Stimulated activated CD4-positive, alpha-beta T cell treated with anti-CD3 and anti-CD28 coated beads, Interleukin-2, amount 100 ng/mL, for 4 hours (primary cell): ENCODE results near the gene CFAP299.
"Not testable (repeated sequence)": the region's sequence is repeated elsewhere in the genome, so short reads cannot be mapped to it uniquely, and the experiment has no call there.

Experiments used
- DNase-seq: peaks from one replicate; pipeline ENCODE4 v3.0.0-alpha.2; 2020; ENCODE audit warnings: low read depth

The CFAP299 gene

GRCh38 chr4:80390178-80390577 lies 54.6 kb downstream of the CFAP299 start:
- no peak for DNase-seq

- no peak for DNase-seq
These were observed 57.9 kb downstream of the CFAP299 start for GRCh38 chr4:80393246-80393969.

- DNase-seq, result no peak
These were observed 58.4 kb downstream of the CFAP299 start for GRCh38 chr4:80393970-80394250.

GRCh38 chr4:80407246-80407645 lies 71.7 kb downstream of the CFAP299 start:
- DNase-seq, result no peak

- DNase-seq, result no peak
These were observed 74.3 kb downstream of the CFAP299 start for GRCh38 chr4:80409809-80410208.

GRCh38 chr4:80412322-80412721 lies 76.8 kb downstream of the CFAP299 start:
- no peak for DNase-seq

GRCh38 chr4:80413086-80413485 lies 77.6 kb downstream of the CFAP299 start:
- DNase-seq, result no peak

GRCh38 chr4:80417019-80417418 lies 81.5 kb downstream of the CFAP299 start:
- no peak for DNase-seq

GRCh38 chr4:80419946-80420345 lies 84.4 kb downstream of the CFAP299 start:
- DNase-seq, result no peak

- DNase-seq, result no peak
These were observed 85.1 kb downstream of the CFAP299 start for GRCh38 chr4:80420638-80421037.

- DNase-seq, result no peak
These were observed 87.3 kb downstream of the CFAP299 start for GRCh38 chr4:80422727-80423404.

- DNase-seq, result no peak
These were observed 88.2 kb downstream of the CFAP299 start for GRCh38 chr4:80423553-80424224.

GRCh38 chr4:80424225-80424581 lies 88.7 kb downstream of the CFAP299 start:
- DNase-seq, result no peak

- no peak for DNase-seq
These were observed 89.9 kb downstream of the CFAP299 start for GRCh38 chr4:80425124-80426100.

GRCh38 chr4:80431203-80431965 lies 95.9 kb downstream of the CFAP299 start:
- no peak for DNase-seq

- DNase-seq, result no peak
These were observed 98.7 kb downstream of the CFAP299 start for GRCh38 chr4:80434238-80434637.

- no peak for DNase-seq
These were observed 102.5 kb downstream of the CFAP299 start for GRCh38 chr4:80438016-80438415.

GRCh38 chr4:80439294-80440061 lies 103.9 kb downstream of the CFAP299 start:
- not testable (repeated sequence) for DNase-seq

GRCh38 chr4:80446248-80446647 lies 110.7 kb downstream of the CFAP299 start:
- DNase-seq, result no peak

GRCh38 chr4:80446664-80447063 lies 111.1 kb downstream of the CFAP299 start:
- DNase-seq, result no peak

- no peak for DNase-seq
These were observed 112.0 kb downstream of the CFAP299 start for GRCh38 chr4:80447493-80447892.
